ENCODE data around the gene SETD5.

Gene SETD5

GRCh38 chr3:9397906-9398699 is 688 bp downstream of the SETD5 start:
- no peak for DNase-seq (ENCODE audit: low read depth)
- H3K4me3 ChIP-seq (ENCODE audit: low read depth, low read length): peak overlapping the region; percentile 66
- TF ChIP-seq, protein P1, sequence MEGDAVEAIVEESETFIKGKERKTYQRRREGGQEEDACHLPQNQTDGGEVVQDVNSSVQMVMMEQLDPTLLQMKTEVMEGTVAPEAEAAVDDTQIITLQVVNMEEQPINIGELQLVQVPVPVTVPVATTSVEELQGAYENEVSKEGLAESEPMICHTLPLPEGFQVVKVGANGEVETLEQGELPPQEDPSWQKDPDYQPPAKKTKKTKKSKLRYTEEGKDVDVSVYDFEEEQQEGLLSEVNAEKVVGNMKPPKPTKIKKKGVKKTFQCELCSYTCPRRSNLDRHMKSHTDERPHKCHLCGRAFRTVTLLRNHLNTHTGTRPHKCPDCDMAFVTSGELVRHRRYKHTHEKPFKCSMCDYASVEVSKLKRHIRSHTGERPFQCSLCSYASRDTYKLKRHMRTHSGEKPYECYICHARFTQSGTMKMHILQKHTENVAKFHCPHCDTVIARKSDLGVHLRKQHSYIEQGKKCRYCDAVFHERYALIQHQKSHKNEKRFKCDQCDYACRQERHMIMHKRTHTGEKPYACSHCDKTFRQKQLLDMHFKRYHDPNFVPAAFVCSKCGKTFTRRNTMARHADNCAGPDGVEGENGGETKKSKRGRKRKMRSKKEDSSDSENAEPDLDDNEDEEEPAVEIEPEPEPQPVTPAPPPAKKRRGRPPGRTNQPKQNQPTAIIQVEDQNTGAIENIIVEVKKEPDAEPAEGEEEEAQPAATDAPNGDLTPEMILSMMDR (IDR thresholded peaks at IDR 0.05; ENCODE audit: low read depth, low read length, missing control alignments): no peak
- in situ Hi-C loops (cut with HindIII; ENCODE audit: low sequenced_read_pairs): no loop called here

DNA sequence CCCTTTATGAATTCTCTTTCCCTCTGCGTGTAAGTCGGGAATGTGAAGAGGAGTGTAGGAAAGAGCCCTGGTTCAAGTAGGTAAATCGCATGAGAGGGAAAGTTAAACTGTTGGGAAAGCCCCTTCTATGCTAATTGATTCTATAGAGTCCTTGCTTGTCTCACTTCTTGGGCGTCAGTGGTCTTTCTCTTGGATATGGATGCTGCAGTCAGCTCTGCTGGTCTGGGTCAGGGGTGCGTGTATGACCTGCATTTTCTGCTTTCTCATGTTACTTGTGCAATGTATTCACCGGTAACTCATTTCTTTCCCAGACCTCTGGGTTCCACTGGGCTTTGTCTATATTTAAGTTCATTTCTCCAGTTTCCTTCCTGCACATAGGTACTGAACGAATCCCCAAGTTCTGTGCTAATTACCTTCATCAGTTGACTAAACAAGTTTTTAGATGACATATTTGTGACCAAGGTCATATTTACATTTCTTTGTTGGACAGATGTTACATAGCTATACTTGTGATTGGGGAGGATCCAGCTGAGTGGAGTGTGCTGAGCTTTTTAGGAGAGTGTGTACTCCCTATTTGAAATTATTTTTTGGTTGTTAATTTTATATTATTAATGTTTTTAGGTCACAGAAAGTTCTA is 1.4 kb downstream of the SETD5 start:
- TF ChIP-seq, protein P1 (IDR thresholded peaks at IDR 0.05; ENCODE audit: low read depth, low read length, missing control alignments): no peak
- in situ Hi-C loops (cut with HindIII; ENCODE audit: low sequenced_read_pairs): no loop called here
- H3K4me3 ChIP-seq (ENCODE audit: low read depth, low read length): peak overlapping the region; percentile 66
- no peak for DNase-seq (ENCODE audit: low read depth)

DNA sequence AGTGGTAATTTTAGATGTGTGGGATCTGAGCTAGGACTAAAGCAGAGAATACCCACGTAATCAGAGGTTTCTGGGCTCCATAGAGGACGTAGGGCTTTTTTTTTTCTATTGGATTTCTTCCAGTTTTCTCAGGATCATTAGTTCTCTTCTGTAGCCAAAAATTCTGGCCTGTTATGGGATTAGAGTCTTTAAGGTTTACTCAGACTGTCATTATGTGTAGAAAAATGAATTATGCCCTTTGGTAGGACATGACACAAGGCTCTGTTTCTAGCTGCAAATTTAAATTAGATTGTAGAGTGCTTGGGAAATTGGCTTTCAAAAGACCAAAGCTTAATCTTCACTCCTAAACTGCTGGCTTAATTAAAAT is 1.9 kb downstream of the SETD5 start:
- TF ChIP-seq, protein P1 (IDR thresholded peaks at IDR 0.05; ENCODE audit: low read depth, low read length, missing control alignments): no peak
- H3K4me3 ChIP-seq (ENCODE audit: low read depth, low read length): peak overlapping the region; percentile 66
- DNase-seq (ENCODE audit: low read depth): no peak
- in situ Hi-C loops (cut with HindIII; ENCODE audit: low sequenced_read_pairs): no loop called here

DNA sequence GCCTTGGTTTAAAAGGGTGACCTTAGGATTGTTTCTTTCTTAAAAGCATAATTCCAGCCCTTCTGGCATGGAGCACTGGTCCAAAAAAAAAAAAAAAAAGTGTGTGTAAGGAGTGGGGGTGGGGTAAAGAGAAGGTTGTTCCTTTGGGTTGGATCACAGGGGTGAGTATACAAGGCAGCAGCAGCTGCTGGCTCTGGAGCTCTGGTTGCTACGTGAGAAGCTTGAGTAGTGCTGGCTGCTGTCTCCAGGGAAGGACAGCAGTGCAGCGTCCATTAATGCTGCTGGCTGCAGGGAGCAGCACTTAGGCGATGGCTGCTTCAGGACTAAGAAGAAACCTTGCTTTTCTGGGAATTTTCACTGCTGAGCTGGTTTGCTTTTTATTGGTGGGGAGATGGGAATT is 2.3 kb downstream of the SETD5 start:
- peak overlapping the region; percentile 66 for H3K4me3 ChIP-seq (ENCODE audit: low read depth, low read length)
- in situ Hi-C loops (cut with HindIII; ENCODE audit: low sequenced_read_pairs): no loop called here
- peak; percentile 85 for DNase-seq (ENCODE audit: low read depth)
- TF ChIP-seq, protein P1 (IDR thresholded peaks at IDR 0.05; ENCODE audit: low read depth, low read length, missing control alignments): no peak

DNA sequence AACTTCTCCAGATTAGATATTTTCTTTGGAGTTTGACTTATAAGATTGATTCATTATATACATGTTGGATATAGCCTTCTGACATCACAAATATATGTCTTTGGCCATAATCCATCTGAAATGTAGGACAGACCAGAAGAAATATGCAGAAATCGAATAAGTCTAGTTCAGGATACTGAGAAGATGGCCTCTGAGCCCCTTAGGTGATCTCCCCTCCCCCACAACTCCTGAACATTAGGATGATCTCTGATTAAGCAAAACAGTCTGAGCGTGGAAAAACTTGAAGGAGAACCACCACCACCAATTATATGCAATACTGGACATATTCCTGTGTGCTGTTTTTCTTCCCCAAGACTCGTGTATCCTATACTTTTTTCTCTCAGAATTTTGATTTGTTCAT is 3.2 kb downstream of the SETD5 start:
- TF ChIP-seq, protein P1 (IDR thresholded peaks at IDR 0.05; ENCODE audit: low read depth, low read length, missing control alignments): no peak
- in situ Hi-C loops (cut with HindIII; ENCODE audit: low sequenced_read_pairs): no loop called here
- peak overlapping the region; percentile 20 for H3K4me3 ChIP-seq (ENCODE audit: low read depth, low read length)
- DNase-seq (ENCODE audit: low read depth): no peak

GRCh38 chr3:9401986-9402385 is 4.6 kb downstream of the SETD5 start:
- H3K4me3 ChIP-seq (ENCODE audit: low read depth, low read length): no peak overlapping the region
- TF ChIP-seq, protein P1 (IDR thresholded peaks at IDR 0.05; ENCODE audit: low read depth, low read length, missing control alignments): no peak
- in situ Hi-C loops (cut with HindIII; ENCODE audit: low sequenced_read_pairs): no loop called here
- DNase-seq (ENCODE audit: low read depth): no peak
